Pancreas (tissue), 10 donors: ENCODE results near the gene SCNN1A. TPM values are rescaled to one million over a fixed set of nuclear protein-coding genes. Genes with fewer than 3 reads are reported as not detected.

ENCODE experiments used
- ATAC-seq, 4 donors: fragments of 200-7000 bp; cut with Tn5 transposase; one replicate each; pipeline versions ENCODE4 v1.8.0 to v1.9.1; 2020; ENCODE audit warnings: mild to moderate bottlenecking in 4 of 4, moderate library complexity in 4 of 4
- DNase-seq, 6 donors: peaks; one replicate each; pipeline ENCODE4 v3.0.0-alpha.2; 2020
- FAIRE-seq: peaks from 2 replicates; lab custom pipeline; 2012; peaks lifted over from hg19 to GRCh38; lab: Jason Lieb, UNC
- H3K27ac ChIP-seq, 4 donors: fragments of 200-600 bp; sonication (generic); 1 replicate in 3 of 4; 2 replicates in 1 of 4; pipeline versions ENCODE4 v1.5.0 to v1.8.0; 2020
- H3K27me3 ChIP-seq, 4 donors: fragments of 200-600 bp; one replicate each; pipeline ENCODE4 v1.8.0; 2021
- H3K36me3 ChIP-seq, 3 donors: fragments of 200-600 bp; sonication (generic) in 1 of 3; one replicate each; pipeline versions ENCODE4 v1.5.0 to v1.8.0; 2020 to 2021
- H3K4me1 ChIP-seq, 3 donors: fragments of 200-600 bp; one replicate each; pipeline ENCODE4 v1.8.0; 2021
- H3K4me3 ChIP-seq, 4 donors: fragments of 200-600 bp; sonication (generic) in 2 of 4; one replicate each; pipeline versions ENCODE4 v1.5.0 to v1.8.0; 2020 to 2021
- H3K9me3 ChIP-seq, 4 donors: fragments of 200-600 bp; one replicate each; pipeline ENCODE4 v1.8.0; 2021
- WGBS, 2 donors: extraction: QIAGEN DNeasy Blood & Tissue Kit; methylation state at CpG; one replicate each; pipeline ENCODE4 v1.1.7; 2013; 5-methylcytosine and 5-hydroxymethylcytosine counted together
- intact Hi-C, 3 donors: fragments of 100-400 bp; cut with DNase I; formaldehyde crosslinking; loops; one replicate each; pipeline versions ENCODE4 v1.11.1 to v1.14.2; 2022
- polyA plus RNA-seq, 2 donors: library from polyadenylated mRNA; stranded (reverse); fragments of 200-250 nt; gene quantifications; one replicate each; pipeline ENCODE4 v1.2.3, GENCODE V29; 2013
- total RNA-seq, 6 donors: library from RNA; stranded (reverse); fragmentation: NEBNext Ultra II Directional in 4 of 6; extraction: Animal tissue kit (Norgen Biotek cat#: 25700) in 4 of 6; gene quantifications; one replicate each; pipeline versions ENCODE4 v1.2.1 to v1.2.4, GENCODE V29; 2021 to 2023
- TF ChIP-seq, protein P1 (sequence below), 4 donors: fragments of 200-600 bp; sonication (generic) in 3 of 4; IDR thresholded peaks; one replicate each; pipeline versions ENCODE4 v1.5.0 to v1.8.0; 2021; ENCODE audit warnings: antibody characterized with exemption in 4 of 4
- donor health status: healthy with polysubstance abuse.
- donor health status: DM: no; HTN: no; CAD: no; lungs with moderate emphysema.
- donor health status: DM: no; HTN: no; CAD: no.
- donor health status: control.
- donor health status: control.
- donor health status: Bipolar disorder and iron deficiency.
- donor health status: DM: yes; HTN: yes; CAD: no.
- donor health status: DM: no; HTN: no; CAD: no.
- donor health status: DM: no; HTN: no; CAD: no.
- donor health status: DM: yes; HTN: yes; CAD: no.

Gene SCNN1A
- total and polyA plus RNA-seq, 8 donors = 21.0 to 87.8 (median 39.9) TPM

DNA sequence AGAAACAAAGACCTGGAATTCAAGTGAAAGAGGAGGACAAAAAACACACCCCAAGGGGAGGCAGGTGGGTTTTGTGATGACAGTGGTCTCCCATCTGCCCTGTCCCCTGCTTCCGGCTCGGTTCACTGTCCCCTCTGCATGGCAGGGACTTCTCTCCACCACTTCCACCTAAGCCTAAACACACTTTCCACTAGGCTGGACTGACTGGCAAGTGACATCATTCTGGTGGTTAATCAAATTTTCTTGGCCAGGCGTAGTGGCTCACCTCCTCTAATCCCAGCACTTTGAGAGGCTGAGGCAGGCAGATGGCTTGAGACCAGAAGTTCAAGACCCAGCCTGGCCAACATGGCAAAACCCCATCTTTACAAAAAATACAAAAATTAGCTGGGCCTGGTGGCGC, 53.0 kb downstream of the SCNN1A start:
- H3K4me1 ChIP-seq = peaks cover 0 to 41% (median 0%) of the 10 kb centered on the region in 3 donors
- H3K9me3 ChIP-seq = no peaks in the 10 kb centered on the region
- TF ChIP-seq, protein P1, sequence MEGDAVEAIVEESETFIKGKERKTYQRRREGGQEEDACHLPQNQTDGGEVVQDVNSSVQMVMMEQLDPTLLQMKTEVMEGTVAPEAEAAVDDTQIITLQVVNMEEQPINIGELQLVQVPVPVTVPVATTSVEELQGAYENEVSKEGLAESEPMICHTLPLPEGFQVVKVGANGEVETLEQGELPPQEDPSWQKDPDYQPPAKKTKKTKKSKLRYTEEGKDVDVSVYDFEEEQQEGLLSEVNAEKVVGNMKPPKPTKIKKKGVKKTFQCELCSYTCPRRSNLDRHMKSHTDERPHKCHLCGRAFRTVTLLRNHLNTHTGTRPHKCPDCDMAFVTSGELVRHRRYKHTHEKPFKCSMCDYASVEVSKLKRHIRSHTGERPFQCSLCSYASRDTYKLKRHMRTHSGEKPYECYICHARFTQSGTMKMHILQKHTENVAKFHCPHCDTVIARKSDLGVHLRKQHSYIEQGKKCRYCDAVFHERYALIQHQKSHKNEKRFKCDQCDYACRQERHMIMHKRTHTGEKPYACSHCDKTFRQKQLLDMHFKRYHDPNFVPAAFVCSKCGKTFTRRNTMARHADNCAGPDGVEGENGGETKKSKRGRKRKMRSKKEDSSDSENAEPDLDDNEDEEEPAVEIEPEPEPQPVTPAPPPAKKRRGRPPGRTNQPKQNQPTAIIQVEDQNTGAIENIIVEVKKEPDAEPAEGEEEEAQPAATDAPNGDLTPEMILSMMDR (IDR thresholded peaks at IDR 0.05) = no peak
- WGBS, 2 donors = 87 to 89% methylated on average over 4 of the region's 4 CpGs
- no peak overlapping the region for H3K4me3 ChIP-seq
- no peaks in the 10 kb centered on the region for H3K27me3 ChIP-seq
- no peak for DNase-seq
- H3K27ac ChIP-seq = peak overlapping the region in 2 of 4 donors; percentile 66 to 68
- peak in 1 of 4 donors; percentile 2 for ATAC-seq
- no peak for FAIRE-seq
- intact Hi-C loops = loop anchor here in 1 of 3 donors (10.0 kb wide), 1 partner anchor 132 kb away; the partner anchor contains the start of gene TAPBPL
- H3K36me3 ChIP-seq = peaks cover 0 to 8% (median 0%) of the 10 kb centered on the region in 3 donors

DNA sequence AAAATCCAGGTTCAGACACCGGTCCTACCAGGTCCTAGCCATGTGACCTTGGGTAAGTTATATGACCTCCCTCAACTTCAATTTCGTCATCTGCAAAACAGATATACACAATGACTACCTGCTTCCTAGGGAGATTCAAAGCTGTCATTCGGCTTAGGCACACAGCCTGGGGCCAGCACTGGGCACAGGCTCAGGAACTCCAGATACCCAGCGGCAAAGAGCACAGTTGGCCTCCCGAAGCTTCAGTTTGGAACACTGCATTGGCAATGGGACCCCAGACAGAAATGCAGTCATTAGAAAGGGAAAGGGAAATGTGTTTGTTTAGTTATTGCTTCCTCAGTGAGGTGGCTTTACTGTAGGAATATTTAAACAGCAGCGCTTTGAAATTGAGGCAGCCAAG, 53.5 kb downstream of the SCNN1A start:
- FAIRE-seq (no peak), ATAC-seq (peak in 2 of 4 donors; percentile 5 to 16), DNase-seq (no peak)
- TF ChIP-seq, protein P1 (IDR thresholded peaks at IDR 0.05) = no peak
- H3K27me3 ChIP-seq = no peaks in the 10 kb centered on the region
- H3K4me1 ChIP-seq = peaks cover 0 to 41% (median 0%) of the 10 kb centered on the region in 3 donors
- WGBS, 2 donors = 49 to 50% methylated on average over 6 of the region's 6 CpGs
- H3K4me3 ChIP-seq = no peak overlapping the region
- H3K27ac ChIP-seq = peak overlapping the region in 1 of 4 donors; percentile 68
- H3K36me3 ChIP-seq = peaks cover 0 to 8% (median 0%) of the 10 kb centered on the region in 3 donors
- intact Hi-C loops = loop anchor here in 1 of 3 donors (10.0 kb wide), 1 partner anchor 133 kb away; the partner anchor contains the start of gene TAPBPL
- no peaks in the 10 kb centered on the region for H3K9me3 ChIP-seq

DNA sequence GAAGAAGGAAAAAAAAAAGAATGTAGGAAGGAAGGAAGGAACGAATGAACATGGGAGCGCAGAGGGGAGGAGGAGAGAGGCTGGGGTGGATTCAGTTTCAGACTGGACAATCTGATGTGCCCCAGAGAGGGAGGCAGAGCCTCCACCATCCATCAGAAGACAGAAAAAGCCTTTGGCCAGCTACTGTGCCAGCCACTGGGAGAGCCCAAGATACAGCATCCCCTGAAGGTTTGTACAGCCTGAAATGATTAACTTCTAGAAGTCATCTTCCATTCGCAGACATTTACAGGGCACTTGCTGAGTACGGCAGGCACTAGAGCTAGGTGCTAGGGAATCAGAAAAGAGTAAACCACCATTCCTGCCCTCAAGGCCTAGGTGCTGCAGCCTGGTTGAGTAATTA, 55.9 kb downstream of the SCNN1A start:
- no peak for FAIRE-seq
- Histone ChIP-seq H3K27me3 (no peaks in the 10 kb centered on the region), H3K9me3 (no peaks in the 10 kb centered on the region), H3K36me3 (peaks cover 0 to 8% (median 0%) of the 10 kb centered on the region in 3 donors), H3K27ac (no peak overlapping the region), H3K4me1 (peaks cover 0 to 23% (median 0%) of the 10 kb centered on the region in 3 donors), H3K4me3 (no peak overlapping the region)
- DNase-seq = no peak
- intact Hi-C loops = no loop called here
- ATAC-seq = no peak
- WGBS, 2 donors = 88 to 95% methylated on average over 4 of the region's 4 CpGs
- TF ChIP-seq, protein P1 (IDR thresholded peaks at IDR 0.05) = no peak

DNA sequence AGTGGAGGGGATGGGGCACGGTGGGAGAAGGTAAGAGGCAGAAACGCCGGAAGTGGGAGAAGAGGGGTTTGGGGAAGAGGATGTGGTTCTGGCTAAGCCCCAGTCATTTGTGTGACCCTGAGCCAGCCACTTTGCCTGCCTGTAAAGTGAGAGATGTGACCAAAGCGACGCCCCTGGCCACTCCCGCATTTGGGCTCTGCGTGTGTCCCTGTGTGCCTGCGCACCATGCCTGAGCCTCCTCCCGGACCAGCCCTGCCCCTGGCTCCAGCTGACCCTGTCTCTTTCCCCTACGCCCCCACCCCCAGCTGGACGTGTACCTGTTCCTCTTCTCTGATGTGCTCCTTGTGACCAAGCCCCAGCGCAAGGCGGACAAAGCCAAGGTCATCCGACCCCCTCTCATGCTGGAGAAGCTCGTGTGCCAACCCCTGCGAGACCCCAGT, 56.9 kb downstream of the SCNN1A start:
- Histone ChIP-seq H3K27me3 (no peaks in the 10 kb centered on the region), H3K4me3 (no peak overlapping the region), H3K4me1 (peaks cover 0 to 15% (median 0%) of the 10 kb centered on the region in 3 donors), H3K9me3 (no peaks in the 10 kb centered on the region), H3K27ac (no peak overlapping the region), H3K36me3 (peaks cover 0 to 8% (median 0%) of the 10 kb centered on the region in 3 donors)
- FAIRE-seq = no peak
- ATAC-seq = no peak
- TF ChIP-seq, protein P1 (IDR thresholded peaks at IDR 0.05) = no peak
- intact Hi-C loops = no loop called here
- 86 to 89% methylated on average over 16 of the region's 16 CpGs for WGBS, 2 donors
- no peak for DNase-seq
